NCI-H1092 (cell line): ENCODE data around the gene FRAS1.
"Not testable (repeated sequence)": the region's sequence is repeated elsewhere in the genome, so short reads cannot be mapped to it uniquely, and the experiment has no call there.

Experiments
- DNase-seq: peaks from one replicate; lab custom pipeline; 2025; lab: John Stamatoyannopoulos, UW

FRAS1 gene

GRCh38 chr4:78292341-78292740 is 235.2 kb downstream of the FRAS1 start:
- DNase-seq = no peak

- DNase-seq = no peak
Observed at GRCh38 chr4:78292856-78293255, 235.7 kb downstream of the FRAS1 start.

- no peak for DNase-seq
Observed at GRCh38 chr4:78293348-78293747, 236.2 kb downstream of the FRAS1 start.

- no peak for DNase-seq
Observed at GRCh38 chr4:78293821-78294301, 236.7 kb downstream of the FRAS1 start.

GRCh38 chr4:78296261-78296660 is 239.1 kb downstream of the FRAS1 start:
- DNase-seq = no peak

GRCh38 chr4:78297116-78297800 is 240.1 kb downstream of the FRAS1 start:
- DNase-seq = no peak

- DNase-seq = no peak
Observed at GRCh38 chr4:78298618-78299017, 241.5 kb downstream of the FRAS1 start.

GRCh38 chr4:78299565-78299972 is 242.4 kb downstream of the FRAS1 start:
- DNase-seq = no peak

GRCh38 chr4:78307263-78307662 is 250.1 kb downstream of the FRAS1 start:
- DNase-seq = not testable (repeated sequence)

GRCh38 chr4:78308517-78308916 is 251.4 kb downstream of the FRAS1 start:
- no peak for DNase-seq

GRCh38 chr4:78309352-78309751 is 252.2 kb downstream of the FRAS1 start:
- no peak for DNase-seq

GRCh38 chr4:78310007-78310739 is 253.1 kb downstream of the FRAS1 start:
- no peak for DNase-seq

GRCh38 chr4:78310740-78311115 is 253.6 kb downstream of the FRAS1 start:
- no peak for DNase-seq

GRCh38 chr4:78311306-78311705 is 254.2 kb downstream of the FRAS1 start:
- DNase-seq = no peak

- no peak for DNase-seq
Observed at GRCh38 chr4:78312989-78313753, 256.0 kb downstream of the FRAS1 start.

GRCh38 chr4:78313754-78314120 is 256.6 kb downstream of the FRAS1 start:
- no peak for DNase-seq

- no peak for DNase-seq
Observed at GRCh38 chr4:78318126-78318525, 261.0 kb downstream of the FRAS1 start.

- no peak for DNase-seq
Observed at GRCh38 chr4:78320349-78320935, 263.3 kb downstream of the FRAS1 start.

- DNase-seq = no peak
Observed at GRCh38 chr4:78322032-78322431, 264.9 kb downstream of the FRAS1 start.

- no peak for DNase-seq
Observed at GRCh38 chr4:78323439-78323838, 266.3 kb downstream of the FRAS1 start.

GRCh38 chr4:78324625-78325024 is 267.5 kb downstream of the FRAS1 start:
- no peak for DNase-seq
